ENCODE measurements around the gene FKBP3.
"Not testable (repeated sequence)": the region's sequence is repeated elsewhere in the genome, so short reads cannot be mapped to it uniquely, and the experiment has no call there.

The FKBP3 gene

DNA sequence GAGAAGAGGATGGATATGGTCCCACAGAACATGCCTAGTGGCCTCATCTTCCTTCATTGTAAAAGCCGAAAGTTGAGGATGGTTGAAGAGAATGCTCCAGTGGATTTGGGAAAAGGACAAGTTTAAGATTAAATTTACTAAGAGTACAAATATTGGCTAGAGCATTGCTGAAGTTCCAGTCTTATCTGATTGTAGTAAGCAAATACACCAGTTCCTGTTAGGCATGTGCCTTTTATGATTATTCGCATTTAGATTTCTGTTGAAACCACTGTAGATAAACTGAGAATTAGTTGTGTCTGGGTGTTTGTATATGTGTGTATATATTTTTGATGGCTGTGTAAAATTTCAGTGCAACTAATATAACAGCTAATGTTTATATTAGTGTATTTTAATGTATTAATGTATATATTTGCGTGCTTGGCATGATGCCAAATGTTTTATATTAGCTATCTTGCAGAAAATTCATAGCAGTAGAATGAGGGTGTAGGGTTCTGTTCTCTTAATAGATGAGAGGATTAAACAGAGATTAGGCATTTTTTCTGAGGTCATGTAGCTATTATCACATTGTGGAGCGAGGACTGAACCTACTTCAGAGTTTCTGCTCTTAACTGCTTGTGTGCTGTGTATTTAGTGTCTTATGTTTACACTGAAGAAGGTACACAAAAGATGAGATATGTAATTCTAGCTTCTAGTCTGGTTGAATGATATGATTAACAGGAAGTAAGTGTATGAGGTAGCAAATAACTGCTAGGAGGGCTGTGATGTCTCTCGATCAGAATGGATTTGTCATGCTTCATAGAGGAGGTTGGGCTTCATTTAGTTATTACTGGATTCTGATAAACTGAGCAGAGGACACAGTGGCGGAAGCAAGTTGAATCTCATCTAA, 21.1 kb downstream of the FKBP3 start:
- DNase-seq (ENCODE audit: low spot score) = no peak

DNA sequence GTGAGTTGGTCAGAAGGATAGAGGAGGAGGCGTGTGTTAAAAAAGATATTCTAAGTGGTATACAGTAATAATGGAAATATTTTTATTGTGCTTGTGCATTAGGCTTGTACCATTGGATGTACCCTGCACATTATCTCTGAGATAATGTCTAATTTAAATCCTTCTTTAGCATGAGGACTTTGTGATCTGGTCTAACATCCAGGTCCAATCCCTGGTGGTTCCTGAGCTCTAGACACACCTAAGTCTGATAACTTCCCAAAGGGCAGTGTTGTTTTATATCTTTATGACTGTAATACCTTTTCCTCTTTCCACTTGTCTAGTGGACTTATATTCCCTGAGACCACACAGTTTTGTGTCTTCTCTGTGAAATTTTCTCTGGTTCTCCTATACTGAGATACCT, 29.7 kb downstream of the FKBP3 start:
- DNase-seq (ENCODE audit: low spot score) = no peak

DNA sequence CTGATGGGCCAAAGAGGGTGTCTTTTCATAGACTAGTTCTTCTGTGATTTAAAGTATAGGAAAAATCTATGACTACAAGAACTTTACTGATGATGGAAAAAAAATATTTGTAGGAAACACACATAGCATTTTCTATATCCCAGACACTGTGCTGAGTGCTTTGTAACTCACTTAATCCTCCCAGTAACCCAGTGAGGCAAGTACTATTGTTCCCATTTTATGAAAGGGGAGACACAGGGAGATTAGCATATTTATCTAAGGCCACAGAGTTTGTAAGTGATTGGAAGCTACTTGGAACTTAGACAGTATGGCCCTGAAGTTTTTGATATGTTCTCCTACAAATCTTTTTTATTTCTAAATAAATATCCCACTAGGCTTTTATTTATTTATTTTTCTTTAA, 30.5 kb downstream of the FKBP3 start:
- no peak for DNase-seq (ENCODE audit: low spot score)

DNA sequence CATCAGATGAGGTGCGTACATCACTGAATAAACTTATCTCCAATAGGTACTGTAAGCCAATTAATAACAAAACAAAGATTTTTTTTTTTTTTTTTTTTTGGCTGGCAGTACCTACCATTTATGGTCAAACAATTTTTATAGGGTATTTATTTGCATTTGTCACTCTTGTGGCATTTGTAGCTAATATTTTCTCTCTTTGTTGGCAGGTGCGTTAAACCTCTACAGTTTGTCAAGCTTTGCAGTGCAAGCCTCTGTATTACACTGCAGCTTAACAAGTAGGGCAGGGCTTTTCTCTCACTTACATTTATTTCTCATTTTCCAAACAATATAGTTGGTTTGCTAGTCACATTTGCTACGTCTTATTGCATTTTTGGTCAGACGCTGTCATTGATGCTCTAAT, 38.1 kb downstream of the FKBP3 start:
- no peak for DNase-seq (ENCODE audit: low spot score)

DNA sequence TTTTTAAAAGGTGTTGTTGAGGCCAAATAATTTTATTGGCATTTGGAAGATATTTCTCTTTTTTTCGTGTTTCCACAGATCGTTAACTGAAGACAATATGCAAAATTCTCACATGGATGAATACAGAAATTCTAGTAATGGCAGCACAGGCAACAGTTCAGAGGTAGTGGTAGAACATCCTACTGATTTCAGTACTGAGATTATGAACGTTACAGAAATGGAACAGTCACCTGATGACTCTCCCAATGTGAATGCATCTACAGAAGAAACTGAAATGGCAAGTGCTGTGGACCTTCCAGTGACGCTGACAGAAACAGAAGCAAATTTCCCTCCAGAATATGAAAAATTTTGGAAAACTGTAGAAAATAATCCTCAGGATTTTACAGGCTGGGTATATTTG, 39.1 kb downstream of the FKBP3 start:
- no peak for DNase-seq (ENCODE audit: low spot score)

DNA sequence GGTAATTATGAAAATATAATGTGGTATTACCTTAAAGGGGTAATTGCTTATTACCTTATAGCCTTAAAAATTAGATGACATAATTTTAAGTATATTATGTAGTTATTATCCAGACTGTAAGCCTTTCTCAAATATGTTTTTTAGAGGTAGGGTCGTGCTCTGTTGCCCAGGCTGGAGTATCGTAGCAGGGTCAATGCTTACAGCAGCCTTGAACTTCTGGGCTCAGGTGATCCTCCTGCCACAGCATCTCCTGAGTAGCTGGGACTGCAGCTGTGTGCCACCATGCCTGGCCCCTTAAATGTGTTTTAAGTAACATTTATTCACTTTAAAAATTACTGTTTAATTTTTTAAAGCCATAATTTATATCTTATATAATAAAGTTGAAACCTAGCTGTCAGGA, 40.0 kb downstream of the FKBP3 start:
- no peak for DNase-seq (ENCODE audit: low spot score)

DNA sequence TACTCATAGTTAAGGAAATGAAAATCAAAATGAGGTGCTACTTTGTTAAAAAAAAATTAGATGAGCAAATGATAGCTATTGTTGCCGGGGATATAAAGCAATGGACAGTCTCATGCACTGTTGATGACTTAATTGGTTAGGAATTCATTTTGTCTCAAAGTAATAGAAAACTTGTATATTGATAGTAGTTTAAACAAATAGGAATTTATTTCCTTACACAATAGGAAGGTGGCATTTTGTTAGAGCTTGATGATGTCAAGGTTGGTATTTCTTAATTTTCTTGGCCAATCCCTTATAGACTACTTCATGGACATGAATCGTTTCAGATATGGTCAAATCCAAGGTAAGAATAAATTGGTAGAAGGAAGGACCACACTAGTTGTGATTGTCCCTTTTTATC, 42.6 kb downstream of the FKBP3 start:
- no peak for DNase-seq (ENCODE audit: low spot score)

DNA sequence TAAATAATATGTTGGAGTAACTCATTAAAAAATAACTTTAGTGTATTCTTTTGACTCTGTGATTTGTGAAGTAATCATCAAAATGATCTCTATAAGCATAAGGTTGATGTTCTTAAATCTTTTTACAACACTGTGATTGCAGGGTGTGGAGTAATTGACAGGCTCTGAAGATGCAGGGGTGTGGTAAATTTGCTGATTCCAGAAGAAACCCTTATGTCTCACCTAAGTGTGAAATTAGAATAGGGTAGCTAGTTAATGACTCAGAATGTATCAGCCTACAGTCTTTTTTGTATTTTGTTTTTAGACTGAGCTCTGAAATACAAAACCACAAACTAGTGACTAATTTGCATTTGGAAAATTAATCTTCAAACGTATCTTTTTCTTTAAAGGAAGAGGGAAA, 44.5 kb downstream of the FKBP3 start:
- DNase-seq (ENCODE audit: low spot score) = no peak

DNA sequence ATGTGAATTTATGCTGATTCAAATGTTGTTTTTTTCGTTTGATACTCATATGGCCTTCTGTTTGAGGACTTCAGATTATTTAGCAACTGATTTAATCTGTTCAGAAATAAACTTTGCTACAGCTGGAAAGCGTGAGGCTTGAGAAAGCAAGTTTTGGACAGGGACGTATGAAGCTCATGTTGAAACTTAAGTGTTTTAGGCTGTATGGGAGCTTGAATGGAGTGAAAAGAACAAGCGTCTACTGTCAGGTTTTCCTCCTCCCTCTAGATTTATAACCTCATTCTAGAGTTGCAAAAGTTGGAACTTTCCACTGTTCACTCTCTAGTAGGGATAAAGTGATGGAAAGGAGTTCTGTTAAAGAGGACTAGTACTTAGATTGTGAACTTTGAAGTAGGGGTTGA, 49.3 kb downstream of the FKBP3 start:
- no peak for DNase-seq (ENCODE audit: low spot score)

DNA sequence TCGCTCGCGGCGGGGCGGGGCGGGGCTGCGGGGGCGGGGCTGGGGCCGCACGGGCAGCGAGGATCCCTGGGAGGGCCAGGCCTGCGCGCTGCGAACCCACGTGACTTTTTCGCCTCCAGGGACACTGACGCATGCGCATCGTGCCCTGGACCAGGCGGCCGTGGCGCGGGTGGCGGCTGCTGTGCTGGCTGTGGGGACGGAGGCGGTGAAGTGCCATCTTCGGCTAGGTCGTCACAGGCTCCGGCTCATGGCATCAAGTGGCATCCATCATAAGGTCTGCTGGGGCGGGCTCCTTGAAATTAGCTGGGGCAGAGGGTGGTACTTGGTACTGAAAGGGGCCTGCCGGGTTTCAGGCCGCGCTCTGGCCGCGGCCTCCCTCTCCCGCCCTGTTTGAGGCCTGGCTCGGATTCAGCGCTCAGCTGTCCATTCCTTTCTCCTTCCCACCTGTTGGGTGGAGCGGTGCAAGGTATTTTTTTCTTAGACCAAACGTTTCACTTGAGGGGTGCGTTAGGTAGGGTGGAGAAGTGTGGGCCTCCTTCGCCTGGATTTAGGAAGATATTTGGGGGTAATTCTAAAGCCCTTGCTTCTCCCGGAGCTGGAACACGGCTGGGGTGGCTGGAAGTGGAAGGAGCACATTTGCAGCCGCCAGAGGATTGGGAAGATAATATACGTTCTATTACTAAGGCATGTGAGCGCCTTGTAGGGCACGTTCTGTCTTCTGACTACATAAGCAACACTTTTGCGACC, 50.1 kb downstream of the FKBP3 start, which contains the start of gene PRPF39:
TSS of gene PRPF39 (plus strand) at position 141 of the 747 bp plus-strand sequence. CDS start 11,124 bp downstream, outside the sequence.
- DNase-seq (ENCODE audit: low spot score) = peak; percentile 100

DNA sequence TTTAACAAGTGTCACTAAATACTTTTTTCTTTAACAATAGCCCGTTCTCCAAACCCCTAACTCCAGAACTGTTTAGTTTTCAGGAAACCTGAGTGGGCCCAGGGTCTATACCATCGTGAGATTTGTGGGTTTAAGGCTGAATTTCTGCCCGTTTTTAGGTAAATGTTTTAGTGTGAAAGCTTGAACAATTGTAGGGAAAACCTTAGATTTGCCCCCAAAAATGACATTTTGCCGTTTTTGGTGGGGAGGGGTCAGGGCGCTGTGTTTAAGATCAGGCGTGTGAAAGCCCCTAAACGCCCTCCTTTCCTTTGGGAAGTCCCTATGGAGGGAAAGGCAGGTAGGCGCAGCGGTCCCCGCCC, 50.7 kb downstream of the FKBP3 start:
- no peak for DNase-seq (ENCODE audit: low spot score)

DNA sequence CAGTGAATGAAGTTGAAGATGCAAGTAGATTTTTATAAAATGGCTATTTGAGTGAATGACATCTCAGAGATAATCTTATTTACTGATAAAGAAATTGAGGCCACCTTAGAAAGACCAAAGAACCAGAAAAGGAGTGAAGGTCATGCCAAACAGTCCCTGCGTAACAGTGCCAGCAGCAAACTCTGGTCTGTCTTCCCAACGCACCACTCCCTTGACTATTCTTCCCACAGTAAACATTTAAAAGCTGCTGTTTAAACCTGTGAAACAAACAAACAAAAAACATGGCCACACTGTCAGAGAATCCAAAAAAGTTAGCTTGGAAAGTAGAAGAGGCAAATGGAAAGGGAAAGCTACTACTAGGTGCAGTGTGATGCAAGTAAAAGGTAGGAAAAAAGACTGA, 51.9 kb downstream of the FKBP3 start:
- DNase-seq (ENCODE audit: low spot score) = no peak

DNA sequence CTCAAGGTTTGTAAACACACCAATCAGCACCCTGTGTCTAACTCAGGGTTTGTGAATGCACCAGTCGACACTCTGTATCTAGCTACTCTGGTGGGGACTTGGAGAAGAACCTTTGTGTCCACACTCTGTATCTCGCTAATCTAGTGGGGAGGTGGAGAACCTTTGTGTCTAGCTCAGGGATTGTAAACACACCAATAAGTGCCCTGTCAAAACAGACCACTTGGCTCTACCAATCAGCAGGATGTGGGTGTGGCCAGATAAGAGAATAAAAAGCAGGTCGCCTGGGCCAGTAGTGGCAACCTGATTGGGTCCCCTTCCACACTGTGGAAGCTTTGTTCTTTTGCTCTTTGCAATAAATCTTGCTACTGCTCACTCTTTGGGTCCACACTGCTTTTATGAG, 53.2 kb downstream of the FKBP3 start:
- DNase-seq (ENCODE audit: low spot score) = not testable (repeated sequence)

DNA sequence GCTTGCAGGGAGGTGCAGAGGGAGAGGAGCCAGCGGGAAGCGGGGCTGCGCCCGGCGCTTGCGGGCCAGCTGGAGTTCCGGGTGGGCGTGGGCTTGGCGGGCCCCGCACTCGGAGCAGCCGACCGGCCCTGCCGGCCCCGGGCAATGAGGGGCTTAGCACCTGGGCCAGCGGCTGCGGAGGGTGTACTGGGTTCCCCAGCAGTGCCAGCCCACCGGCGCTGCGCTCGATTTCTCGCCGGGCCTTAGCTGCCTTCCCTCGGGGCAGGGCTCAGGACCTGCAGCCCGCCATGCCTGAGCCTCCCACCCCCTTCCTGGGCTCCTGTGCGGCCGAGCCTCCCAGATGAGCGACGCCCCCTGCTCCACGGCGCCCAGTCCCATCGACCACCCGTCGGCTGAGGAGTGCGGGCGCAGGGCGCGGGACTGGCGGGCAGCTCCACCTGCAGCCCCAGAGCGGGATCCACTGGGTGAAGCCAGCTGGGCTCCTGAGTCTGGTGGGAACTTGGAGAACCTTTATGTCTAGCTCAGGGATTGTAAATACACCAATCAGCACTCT, 53.8 kb downstream of the FKBP3 start:
- not testable (repeated sequence) for DNase-seq (ENCODE audit: low spot score)

DNA sequence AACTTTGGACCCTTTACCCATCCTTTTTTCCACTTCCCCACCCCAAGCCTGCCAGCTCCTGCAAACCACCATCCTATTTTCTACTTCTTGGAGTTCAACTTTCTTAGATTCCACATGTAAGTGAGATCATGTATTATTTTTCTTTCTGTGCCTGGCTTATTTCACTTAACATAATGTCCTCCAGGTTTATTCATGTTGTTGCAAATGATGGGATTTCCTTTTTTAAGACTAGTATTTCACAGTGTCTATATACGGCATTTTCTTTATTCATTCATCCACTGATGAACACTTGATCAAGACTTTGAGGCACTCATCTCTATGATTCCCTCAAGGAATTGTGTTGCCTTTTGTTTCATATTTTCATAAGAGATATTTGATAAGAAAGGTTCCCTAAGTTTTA, 56.0 kb downstream of the FKBP3 start:
- DNase-seq (ENCODE audit: low spot score) = no peak

DNA sequence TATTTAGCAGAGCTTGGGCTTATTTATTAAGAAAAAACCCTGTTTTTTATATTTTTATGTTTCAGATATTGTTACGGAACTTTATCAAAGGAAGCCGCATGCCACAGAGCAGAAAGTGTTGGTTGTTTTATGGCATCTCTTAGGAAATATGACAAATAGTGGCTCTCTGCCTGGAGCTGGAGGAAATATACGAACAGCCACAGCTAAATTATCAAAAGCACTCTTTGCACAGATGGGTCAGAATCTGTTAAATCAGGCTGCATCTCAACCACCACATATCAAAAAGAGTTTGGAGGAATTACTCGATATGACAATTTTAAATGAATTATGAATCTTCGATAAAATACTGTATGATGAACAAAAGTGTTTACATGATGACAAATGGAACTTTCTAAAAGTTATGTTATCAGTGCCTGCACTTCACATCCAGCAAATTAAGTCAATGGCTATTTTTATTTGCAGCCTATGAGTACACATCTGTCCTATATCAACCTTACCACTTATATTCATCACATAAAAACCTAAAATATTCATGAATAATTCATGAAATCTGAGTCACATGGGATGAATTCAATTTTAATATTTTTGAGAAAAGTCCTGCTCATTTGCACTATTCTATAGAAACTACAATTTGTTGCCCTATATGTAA, 60.9 kb downstream of the FKBP3 start:
- DNase-seq (ENCODE audit: low spot score) = no peak

DNA sequence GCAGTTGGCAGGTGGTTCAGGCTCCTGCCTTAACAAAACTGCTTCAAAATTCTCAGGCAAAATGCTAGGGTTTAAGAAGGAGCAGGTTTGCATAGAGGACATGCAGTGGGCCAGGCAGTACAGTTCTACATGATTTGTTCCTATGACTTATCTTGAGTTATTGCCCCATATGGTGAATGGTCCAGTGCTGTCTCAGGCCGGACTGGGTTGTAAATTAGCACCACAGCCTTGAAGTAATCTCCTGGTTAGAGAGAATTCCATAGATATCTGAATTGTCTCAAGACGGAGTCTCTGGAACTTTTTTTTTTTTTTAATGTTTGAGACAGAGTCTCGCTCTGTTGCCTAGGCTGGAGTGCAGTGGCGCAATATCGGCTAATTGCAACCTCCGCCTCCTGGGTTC, 62.2 kb downstream of the FKBP3 start:
- DNase-seq (ENCODE audit: low spot score) = no peak

DNA sequence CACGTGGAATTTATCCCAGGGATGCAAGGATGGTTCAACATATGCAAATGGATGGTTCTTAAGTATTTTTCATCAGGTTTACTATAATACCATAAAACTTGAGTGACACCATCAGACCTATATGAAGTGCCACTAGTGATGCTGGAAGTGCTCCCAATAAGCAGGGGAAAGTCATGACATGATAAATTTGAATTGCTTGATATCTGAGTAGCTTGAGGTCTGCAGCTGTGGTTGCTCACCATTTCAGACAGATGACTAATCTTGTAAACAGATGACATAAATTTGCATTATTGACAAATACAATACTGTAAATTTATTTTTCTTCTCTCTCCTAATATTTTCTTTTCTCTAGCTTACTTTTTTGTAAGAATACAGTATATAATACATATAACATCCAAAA, 64.1 kb downstream of the FKBP3 start:
- DNase-seq (ENCODE audit: low spot score) = no peak

DNA sequence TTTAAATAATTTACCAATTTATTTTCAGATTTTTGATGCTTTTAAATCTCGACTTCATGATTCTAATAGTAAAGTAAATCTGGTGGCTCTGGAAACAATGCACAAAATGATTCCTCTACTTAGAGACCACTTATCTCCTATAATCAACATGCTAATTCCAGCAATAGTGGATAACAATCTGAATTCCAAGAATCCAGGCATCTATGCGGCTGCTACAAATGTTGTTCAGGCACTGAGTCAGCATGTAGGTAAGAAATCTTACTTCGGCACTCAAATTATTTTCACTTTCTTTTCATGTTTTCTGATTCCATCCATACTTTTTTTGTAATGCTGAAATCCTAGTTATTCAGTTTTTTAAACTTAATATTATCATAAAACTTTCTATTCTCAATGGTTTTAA, 65.9 kb downstream of the FKBP3 start:
- no peak for DNase-seq (ENCODE audit: low spot score)

DNA sequence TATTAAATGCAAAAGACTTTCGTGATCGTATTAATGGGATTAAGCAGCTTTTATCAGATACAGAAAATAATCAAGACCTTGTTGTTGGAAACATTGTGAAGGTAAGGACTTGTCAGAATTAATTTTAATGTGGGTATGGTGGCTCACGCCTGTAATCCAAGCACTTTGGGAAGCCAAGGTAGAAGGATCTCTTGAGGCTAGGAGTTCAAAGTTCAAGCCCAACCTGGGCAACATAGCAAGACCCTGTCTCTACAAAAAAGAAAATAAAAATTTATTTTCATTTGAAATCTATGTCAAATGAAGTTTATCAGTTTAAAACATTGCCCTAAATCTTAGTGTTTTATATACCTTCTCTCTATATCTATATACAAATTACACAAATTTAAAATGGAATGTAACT, 67.6 kb downstream of the FKBP3 start:
- DNase-seq (ENCODE audit: low spot score) = no peak

DNA sequence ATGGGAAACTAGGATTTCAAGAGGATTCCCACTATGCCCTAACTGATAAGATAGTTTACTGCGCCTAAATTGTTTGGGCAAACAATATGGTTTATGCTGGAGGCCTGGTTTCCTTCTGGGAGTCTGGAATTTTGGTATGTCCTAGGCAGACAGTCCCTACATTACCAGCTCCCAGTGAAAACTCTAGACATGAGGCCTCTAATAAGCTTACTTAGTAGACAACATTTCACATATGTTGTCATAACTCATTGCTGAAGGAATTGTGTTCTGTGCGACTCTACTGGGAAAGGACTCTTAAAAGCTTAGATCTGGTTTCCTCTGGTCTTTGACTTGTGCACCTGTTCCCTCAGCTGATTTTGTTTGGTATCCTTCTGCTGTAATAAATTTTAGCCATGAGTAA, 68.3 kb downstream of the FKBP3 start:
- DNase-seq (ENCODE audit: low spot score) = peak; percentile 15
